TTC549 (cell line): ENCODE measurements around the gene GRAP2.
"Not testable (repeated sequence)": the region's sequence is repeated elsewhere in the genome, so short reads cannot be mapped to it uniquely, and the experiment has no call there.

Experiments used
- FAIRE-seq: peaks from 2 replicates; lab custom pipeline; 2012; peaks lifted over from hg19 to GRCh38; lab: Jason Lieb, UNC

GRAP2 gene

GRCh38 chr22:39900306-39901227, at the start of gene GRAP2:
TSS of gene GRAP2 (plus strand) at chr22:39901084. CDS start at chr22:39947107, 46,023 bp downstream.
- no peak for FAIRE-seq

GRCh38 chr22:39851606-39852315, 49.1 kb upstream of the GRAP2 start:
- FAIRE-seq = no peak

- FAIRE-seq = no peak
Observed at GRCh38 chr22:39852799-39853198, 48.1 kb upstream of the GRAP2 start.

- no peak for FAIRE-seq
Observed at GRCh38 chr22:39856588-39856987, 44.3 kb upstream of the GRAP2 start.

- FAIRE-seq = no peak
Observed at GRCh38 chr22:39859903-39860588, 40.8 kb upstream of the GRAP2 start.

GRCh38 chr22:39868741-39869140, 32.1 kb upstream of the GRAP2 start:
- no peak for FAIRE-seq

- FAIRE-seq = not testable (repeated sequence)
Observed at GRCh38 chr22:39869797-39870196, 31.1 kb upstream of the GRAP2 start.

- no peak for FAIRE-seq
Observed at GRCh38 chr22:39871008-39871798, 29.7 kb upstream of the GRAP2 start.

- no peak for FAIRE-seq
Observed at GRCh38 chr22:39872548-39872947, 28.3 kb upstream of the GRAP2 start.

GRCh38 chr22:39873965-39874364, 26.9 kb upstream of the GRAP2 start:
- no peak for FAIRE-seq

GRCh38 chr22:39875176-39875885, 25.6 kb upstream of the GRAP2 start:
- FAIRE-seq = not testable (repeated sequence)

GRCh38 chr22:39877079-39877845, 23.6 kb upstream of the GRAP2 start:
- FAIRE-seq = no peak

GRCh38 chr22:39880722-39881121, 20.2 kb upstream of the GRAP2 start:
- FAIRE-seq = no peak

- FAIRE-seq = no peak
Observed at GRCh38 chr22:39883057-39883456, 17.8 kb upstream of the GRAP2 start.

GRCh38 chr22:39889924-39890323, 11.0 kb upstream of the GRAP2 start:
- FAIRE-seq = not testable (repeated sequence)

- FAIRE-seq = no peak
Observed at GRCh38 chr22:39893526-39893925, 7.4 kb upstream of the GRAP2 start, which contains the start of gene ENTHD1. TSS of gene ENTHD1 (minus strand) at chr22:39893760. CDS start at chr22:39887748, 6,012 bp downstream.

- FAIRE-seq = no peak
Observed at GRCh38 chr22:39894554-39895092, 6.3 kb upstream of the GRAP2 start.

- no peak for FAIRE-seq
Observed at GRCh38 chr22:39895682-39896081, 5.2 kb upstream of the GRAP2 start.

GRCh38 chr22:39896313-39896996, 4.4 kb upstream of the GRAP2 start:
- FAIRE-seq = no peak
